ENCODE data around the gene DNAH17. TPM values are rescaled to one million over a fixed set of nuclear protein-coding genes. Genes with fewer than 3 reads are reported as not detected.

Gene DNAH17
- total RNA-seq, 1 donor: not detected

DNA sequence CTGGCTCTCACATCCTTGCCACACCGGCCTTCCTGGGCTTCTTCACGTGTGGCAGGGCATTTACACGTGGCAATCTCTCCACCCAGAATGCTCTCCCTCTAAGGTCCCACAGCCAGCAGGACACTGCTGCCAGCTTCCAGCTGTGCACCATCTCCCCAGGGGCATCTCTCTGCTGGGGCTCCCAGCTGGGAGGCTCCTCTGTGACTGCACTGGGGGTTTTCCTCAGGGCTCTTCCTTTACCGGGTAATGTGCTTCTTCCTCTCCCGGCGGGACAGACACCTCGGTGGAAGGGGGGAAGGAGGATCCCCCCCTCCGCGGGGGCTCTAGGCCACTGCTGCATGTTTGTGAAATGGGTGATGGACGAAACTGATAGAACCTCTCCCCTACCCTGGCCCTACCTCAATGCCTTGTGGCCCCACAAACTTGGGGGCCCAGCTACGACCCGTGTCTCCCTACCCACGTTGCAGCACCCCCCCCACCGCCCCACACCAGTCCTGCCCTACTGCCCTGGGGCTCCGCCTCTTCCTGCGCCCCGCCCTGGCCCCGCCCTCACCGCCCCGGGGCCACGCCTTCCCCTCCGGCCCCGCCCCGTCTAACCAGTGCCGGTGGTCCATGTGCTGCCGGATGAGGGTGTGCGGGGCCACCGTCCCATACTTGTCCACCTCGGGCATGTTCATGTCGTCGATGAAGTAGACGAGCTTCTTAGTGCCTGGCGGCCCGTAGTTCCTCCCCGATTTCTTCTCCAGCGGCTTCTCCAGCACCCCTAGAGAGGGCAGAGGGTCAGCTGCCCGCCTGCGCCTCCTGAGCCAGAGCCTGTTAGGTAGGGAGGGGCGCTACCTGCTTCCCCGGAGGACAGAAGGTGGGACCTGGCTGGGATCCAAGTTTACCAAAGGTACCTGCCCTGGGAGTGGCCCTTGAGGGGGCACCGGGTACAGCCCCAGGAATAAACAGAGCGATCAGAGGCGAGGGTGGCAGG, 92.6 kb downstream of the DNAH17 start:
- H3K4me3 ChIP-seq (ENCODE audit: low read depth, low read length): peak overlapping the region; percentile 46
- peak; percentile 2 for DNase-seq (ENCODE audit: low read depth)
- TF ChIP-seq, protein P1, sequence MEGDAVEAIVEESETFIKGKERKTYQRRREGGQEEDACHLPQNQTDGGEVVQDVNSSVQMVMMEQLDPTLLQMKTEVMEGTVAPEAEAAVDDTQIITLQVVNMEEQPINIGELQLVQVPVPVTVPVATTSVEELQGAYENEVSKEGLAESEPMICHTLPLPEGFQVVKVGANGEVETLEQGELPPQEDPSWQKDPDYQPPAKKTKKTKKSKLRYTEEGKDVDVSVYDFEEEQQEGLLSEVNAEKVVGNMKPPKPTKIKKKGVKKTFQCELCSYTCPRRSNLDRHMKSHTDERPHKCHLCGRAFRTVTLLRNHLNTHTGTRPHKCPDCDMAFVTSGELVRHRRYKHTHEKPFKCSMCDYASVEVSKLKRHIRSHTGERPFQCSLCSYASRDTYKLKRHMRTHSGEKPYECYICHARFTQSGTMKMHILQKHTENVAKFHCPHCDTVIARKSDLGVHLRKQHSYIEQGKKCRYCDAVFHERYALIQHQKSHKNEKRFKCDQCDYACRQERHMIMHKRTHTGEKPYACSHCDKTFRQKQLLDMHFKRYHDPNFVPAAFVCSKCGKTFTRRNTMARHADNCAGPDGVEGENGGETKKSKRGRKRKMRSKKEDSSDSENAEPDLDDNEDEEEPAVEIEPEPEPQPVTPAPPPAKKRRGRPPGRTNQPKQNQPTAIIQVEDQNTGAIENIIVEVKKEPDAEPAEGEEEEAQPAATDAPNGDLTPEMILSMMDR (IDR thresholded peaks at IDR 0.05; ENCODE audit: insufficient read depth, low read depth, low read length): no peak

DNA sequence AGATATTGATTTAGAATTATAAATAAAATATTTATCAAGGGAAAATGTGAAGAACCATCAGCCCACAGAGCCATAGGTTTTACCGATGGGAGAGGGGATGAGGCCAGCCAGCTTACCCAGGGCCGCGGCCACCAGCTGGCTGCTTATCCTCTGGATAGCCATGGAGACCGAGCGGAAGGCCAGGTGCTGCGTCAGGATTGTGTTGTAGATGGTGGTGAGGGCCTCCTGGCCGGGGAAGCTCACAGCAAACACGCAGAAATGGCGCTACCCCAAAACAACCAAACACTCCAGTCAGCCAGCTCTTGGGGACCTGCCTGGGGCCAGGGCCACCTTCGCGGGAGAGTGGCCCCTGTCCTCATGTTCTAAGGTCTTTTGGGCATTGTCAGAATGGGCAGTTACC, 97.8 kb downstream of the DNAH17 start:
- no peak for DNase-seq (ENCODE audit: low read depth)
- no peak overlapping the region for H3K4me3 ChIP-seq (ENCODE audit: low read depth, low read length)
- TF ChIP-seq, protein P1 (IDR thresholded peaks at IDR 0.05; ENCODE audit: insufficient read depth, low read depth, low read length): no peak

DNA sequence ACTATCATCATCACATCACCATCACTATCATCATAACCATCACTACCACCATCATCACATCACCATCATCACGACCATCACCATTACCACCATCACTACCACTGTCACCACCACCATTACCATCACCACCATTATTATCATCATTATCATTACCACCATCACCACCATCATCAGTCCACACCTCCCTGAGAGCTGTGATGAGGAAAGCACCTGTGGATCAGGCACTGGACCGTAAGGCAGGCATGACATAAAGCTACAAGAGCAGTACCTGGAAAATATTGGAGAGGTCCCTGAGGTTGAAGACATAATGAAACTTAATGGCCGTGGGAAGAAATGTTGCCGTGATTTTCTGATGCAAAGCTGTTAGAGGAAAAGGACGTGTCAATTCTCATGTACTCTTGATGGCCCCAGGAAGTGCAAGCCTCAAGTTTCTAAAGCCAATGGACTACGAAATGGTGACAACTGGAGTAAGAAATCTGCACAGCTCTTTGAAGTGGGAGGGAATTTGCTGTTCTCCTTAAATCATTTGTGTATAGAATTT, 98.4 kb downstream of the DNAH17 start:
- H3K4me3 ChIP-seq (ENCODE audit: low read depth, low read length): no peak overlapping the region
- no peak for DNase-seq (ENCODE audit: low read depth)
- TF ChIP-seq, protein P1 (IDR thresholded peaks at IDR 0.05; ENCODE audit: insufficient read depth, low read depth, low read length): no peak

DNA sequence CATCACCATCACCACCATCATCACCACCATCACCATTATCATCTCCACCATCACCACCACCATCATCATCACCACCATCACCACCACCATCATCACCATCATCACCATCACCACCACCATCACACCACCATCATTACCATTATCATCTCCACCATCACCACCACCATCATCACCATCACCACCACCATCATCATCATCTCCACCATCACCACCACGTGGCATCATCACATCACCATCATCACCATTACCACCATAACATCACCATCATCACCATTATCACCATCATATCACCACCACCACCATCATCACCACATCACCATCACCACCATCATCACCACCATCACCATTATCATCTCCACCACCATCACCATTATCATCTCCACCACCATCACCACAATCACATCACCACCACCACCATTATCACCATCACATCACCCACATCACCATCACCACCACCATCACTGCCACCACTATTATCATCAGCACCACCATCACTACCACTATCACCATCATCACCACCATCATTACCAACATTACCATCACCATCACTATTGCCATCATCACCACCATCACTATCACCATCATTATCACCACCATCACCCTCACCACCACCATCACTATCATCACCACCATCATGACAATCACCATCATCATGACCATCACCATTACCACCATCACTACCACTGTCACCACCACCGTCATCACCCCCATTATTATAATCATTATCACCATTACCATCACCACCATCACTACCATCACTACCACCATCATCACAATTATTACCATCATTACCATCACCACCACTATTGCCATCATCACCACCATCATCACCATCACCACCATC, 99.1 kb downstream of the DNAH17 start:
- DNase-seq (ENCODE audit: low read depth): no peak
- H3K4me3 ChIP-seq (ENCODE audit: low read depth, low read length): no peak overlapping the region
- TF ChIP-seq, protein P1 (IDR thresholded peaks at IDR 0.05; ENCODE audit: insufficient read depth, low read depth, low read length): no peak

DNA sequence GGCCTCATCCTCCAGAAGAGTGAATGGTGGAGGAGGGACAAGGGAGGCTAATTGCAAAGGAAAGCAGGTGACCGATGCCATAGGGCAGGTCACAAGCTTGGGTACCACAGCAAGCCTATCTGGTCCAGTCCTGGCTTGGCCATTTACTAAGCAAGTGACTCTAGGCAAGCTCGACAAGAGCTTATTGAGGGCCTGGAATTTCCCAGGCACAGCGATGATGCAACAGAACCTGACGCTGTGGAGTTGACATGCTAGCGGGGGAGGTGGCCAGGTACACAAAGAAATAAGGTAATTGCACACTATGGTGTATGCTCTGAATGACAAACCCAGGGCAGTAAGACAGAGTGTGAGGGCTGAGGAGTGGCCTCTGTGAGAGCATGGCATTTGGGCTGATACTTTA, 100.2 kb downstream of the DNAH17 start:
- TF ChIP-seq, protein P1 (IDR thresholded peaks at IDR 0.05; ENCODE audit: insufficient read depth, low read depth, low read length): no peak
- DNase-seq (ENCODE audit: low read depth): no peak

DNA sequence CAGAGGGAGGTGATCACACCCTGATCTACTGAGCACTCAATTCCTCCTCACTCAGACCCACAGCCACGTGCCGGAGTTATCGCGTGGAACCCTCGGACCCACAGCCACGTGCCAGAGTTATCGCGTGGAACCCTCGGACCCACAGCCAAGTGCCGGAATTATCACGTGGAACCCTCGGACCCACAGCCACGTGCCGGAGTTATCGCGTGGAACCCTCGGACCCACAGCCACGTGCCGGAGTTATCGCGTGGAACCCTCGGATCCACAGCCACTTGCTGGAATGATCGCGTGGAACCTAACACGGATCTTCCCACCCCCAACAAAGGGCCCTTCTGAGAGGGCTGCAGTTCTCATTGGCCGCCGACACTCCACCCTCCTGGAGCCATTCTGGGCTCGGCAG, 101.0 kb downstream of the DNAH17 start:
- TF ChIP-seq, protein P1 (IDR thresholded peaks at IDR 0.05; ENCODE audit: insufficient read depth, low read depth, low read length): no peak
- no peak for DNase-seq (ENCODE audit: low read depth)
- H3K4me3 ChIP-seq (ENCODE audit: low read depth, low read length): no peak overlapping the region

More for the DNA sequence above, 100.2 kb downstream of the DNAH17 start:
- H3K4me3 ChIP-seq (ENCODE audit: low read depth, low read length): no peak overlapping the region

Data from fibroblast of villous mesenchyme (primary cell).